Measurements from ENCODE around the gene CLSTN1. TPM values are rescaled to one million over a fixed set of nuclear protein-coding genes. Genes with fewer than 3 reads are reported as not detected.

Gene CLSTN1
- total RNA-seq, 3 donors from 2014 or later (not counting 1 experiment from before 2014, with no cell fraction given), result 83.1 to 114 (median 94.5) TPM

- Mint-ChIP-seq H3K27me3 (ENCODE audit: low read depth in 2 of 2) (no peaks in the 10 kb centered on the region), H3K4me1 (no peaks in the 10 kb centered on the region), H3K4me3 (no peak overlapping the region), H3K9me3 (no peaks in the 10 kb centered on the region), H3K36me3 (no peaks in the 10 kb centered on the region), H3K27ac (no peak overlapping the region)
- DNase-seq (no peak), ATAC-seq (no peak)
- intact Hi-C loops (cut with micrococcal nuclease), result no loop called here
- no peak overlapping the region for H3K27ac ChIP-seq (ENCODE audit: low read length)
- H3K4me3 ChIP-seq (ENCODE audit: low read length), result no peak overlapping the region
- H3K27me3 ChIP-seq (ENCODE audit: control insufficient read depth, insufficient read depth, low read length), result no peaks in the 10 kb centered on the region
- H3K36me3 ChIP-seq (ENCODE audit: control insufficient read depth, insufficient read depth, low read length), result peaks cover 7% of the 10 kb centered on the region
- H3K9me3 ChIP-seq (ENCODE audit: control insufficient read depth, insufficient read depth, low read length), result no peaks in the 10 kb centered on the region
- TF ChIP-seq, protein P1, sequence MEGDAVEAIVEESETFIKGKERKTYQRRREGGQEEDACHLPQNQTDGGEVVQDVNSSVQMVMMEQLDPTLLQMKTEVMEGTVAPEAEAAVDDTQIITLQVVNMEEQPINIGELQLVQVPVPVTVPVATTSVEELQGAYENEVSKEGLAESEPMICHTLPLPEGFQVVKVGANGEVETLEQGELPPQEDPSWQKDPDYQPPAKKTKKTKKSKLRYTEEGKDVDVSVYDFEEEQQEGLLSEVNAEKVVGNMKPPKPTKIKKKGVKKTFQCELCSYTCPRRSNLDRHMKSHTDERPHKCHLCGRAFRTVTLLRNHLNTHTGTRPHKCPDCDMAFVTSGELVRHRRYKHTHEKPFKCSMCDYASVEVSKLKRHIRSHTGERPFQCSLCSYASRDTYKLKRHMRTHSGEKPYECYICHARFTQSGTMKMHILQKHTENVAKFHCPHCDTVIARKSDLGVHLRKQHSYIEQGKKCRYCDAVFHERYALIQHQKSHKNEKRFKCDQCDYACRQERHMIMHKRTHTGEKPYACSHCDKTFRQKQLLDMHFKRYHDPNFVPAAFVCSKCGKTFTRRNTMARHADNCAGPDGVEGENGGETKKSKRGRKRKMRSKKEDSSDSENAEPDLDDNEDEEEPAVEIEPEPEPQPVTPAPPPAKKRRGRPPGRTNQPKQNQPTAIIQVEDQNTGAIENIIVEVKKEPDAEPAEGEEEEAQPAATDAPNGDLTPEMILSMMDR (IDR thresholded peaks at IDR 0.05), result no peak
- WGBS (ENCODE audit: insufficient coverage), result 88% methylated on average over 10 of the region's 12 CpGs
- peaks cover under 1% of the 10 kb centered on the region for H3K4me1 ChIP-seq (ENCODE audit: control insufficient read depth, insufficient read depth, low read length)
Measured at GRCh38 chr1:9844106-9844505, 20.3 kb upstream of the CLSTN1 start.

DNA sequence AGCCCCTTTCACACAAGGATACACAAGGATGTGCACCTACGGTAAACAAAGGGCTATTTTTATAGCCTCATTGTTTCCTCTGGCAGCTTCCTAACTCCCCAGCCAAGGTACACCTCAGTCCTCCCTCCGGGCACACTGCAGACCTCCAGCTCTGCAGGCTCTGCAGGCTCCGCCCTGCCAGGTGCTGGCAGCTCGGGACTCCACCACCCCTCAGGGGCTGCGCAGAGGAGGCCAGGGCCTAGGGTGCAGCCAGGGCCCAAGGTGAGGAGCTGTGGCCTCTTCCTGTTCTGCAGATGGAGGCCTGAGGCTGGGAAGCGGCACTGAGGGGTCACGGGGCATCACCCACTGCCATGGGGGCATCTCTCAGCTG lies 19.8 kb upstream of the CLSTN1 start:
- Histone ChIP-seq H3K4me1 (ENCODE audit: control insufficient read depth, insufficient read depth, low read length) (no peaks in the 10 kb centered on the region), H3K36me3 (ENCODE audit: control insufficient read depth, insufficient read depth, low read length) (peaks cover 6% of the 10 kb centered on the region), H3K27ac (ENCODE audit: low read length) (no peak overlapping the region), H3K9me3 (ENCODE audit: control insufficient read depth, insufficient read depth, low read length) (no peaks in the 10 kb centered on the region), H3K4me3 (ENCODE audit: low read length) (no peak overlapping the region), H3K27me3 (ENCODE audit: control insufficient read depth, insufficient read depth, low read length) (no peaks in the 10 kb centered on the region)
- intact Hi-C loops (cut with micrococcal nuclease), result no loop called here
- no peaks in the 10 kb centered on the region for H3K27me3 Mint-ChIP-seq (ENCODE audit: low read depth in 2 of 2)
- no peaks in the 10 kb centered on the region for H3K36me3 Mint-ChIP-seq
- WGBS (ENCODE audit: insufficient coverage), result 84% methylated on average over 7 of the region's 7 CpGs
- no peaks in the 10 kb centered on the region for H3K9me3 Mint-ChIP-seq
- DNase-seq (no peak), ATAC-seq (no peak)
- no peak overlapping the region for H3K27ac Mint-ChIP-seq
- H3K4me1 Mint-ChIP-seq, result no peaks in the 10 kb centered on the region
- no peak overlapping the region for H3K4me3 Mint-ChIP-seq
- TF ChIP-seq, protein P1 (IDR thresholded peaks at IDR 0.05), result no peak

GRCh38 chr1:9842781-9843575 lies 19.2 kb upstream of the CLSTN1 start:
- H3K9me3 ChIP-seq (ENCODE audit: control insufficient read depth, insufficient read depth, low read length), result no peaks in the 10 kb centered on the region
- H3K36me3 Mint-ChIP-seq, result no peaks in the 10 kb centered on the region
- H3K36me3 ChIP-seq (ENCODE audit: control insufficient read depth, insufficient read depth, low read length), result peaks cover 2% of the 10 kb centered on the region
- ATAC-seq (no peak), DNase-seq (no peak)
- H3K4me1 Mint-ChIP-seq, result no peaks in the 10 kb centered on the region
- H3K27me3 Mint-ChIP-seq (ENCODE audit: low read depth in 2 of 2), result no peaks in the 10 kb centered on the region
- H3K4me3 Mint-ChIP-seq, result no peak overlapping the region
- H3K27me3 ChIP-seq (ENCODE audit: control insufficient read depth, insufficient read depth, low read length), result no peaks in the 10 kb centered on the region
- WGBS (ENCODE audit: insufficient coverage), result 94% methylated on average over 20 of the region's 20 CpGs
- no peaks in the 10 kb centered on the region for H3K9me3 Mint-ChIP-seq
- no peak overlapping the region for H3K27ac Mint-ChIP-seq
- intact Hi-C loops (cut with micrococcal nuclease), result no loop called here
- H3K4me3 ChIP-seq (ENCODE audit: low read length), result no peak overlapping the region
- H3K27ac ChIP-seq (ENCODE audit: low read length), result no peak overlapping the region
- no peaks in the 10 kb centered on the region for H3K4me1 ChIP-seq (ENCODE audit: control insufficient read depth, insufficient read depth, low read length)
- TF ChIP-seq, protein P1 (IDR thresholded peaks at IDR 0.05), result no peak

Data from natural killer cell (primary cell).